D721Med (cell line): ENCODE results near the gene UPP2.

Source experiments
- DNase-seq: peaks from one replicate; pipeline ENCODE4 v3.0.0; 2011; ENCODE audit warnings: low spot score; ENCODE audit not compliant: insufficient read length
- FAIRE-seq: peaks from 2 replicates; lab custom pipeline; 2011; peaks lifted over from hg19 to GRCh38; lab: Jason Lieb, UNC
- CTCF ChIP-seq: IDR thresholded peaks from 2 replicates; pipeline ENCODE4 v1.5.1; 2012; ENCODE audit warnings: mild to moderate bottlenecking, control low read depth; ENCODE audit not compliant: insufficient read depth; ENCODE audit errors: missing control alignments

Gene UPP2

GRCh38 chr2:158103411-158104012 is 1.8 kb downstream of the UPP2 start:
- FAIRE-seq: no peak
- no peak for DNase-seq
- TF ChIP-seq CTCF: no peak

GRCh38 chr2:158104903-158105302 is 3.2 kb downstream of the UPP2 start:
- no peak for TF ChIP-seq CTCF
- no peak for DNase-seq
- no peak for FAIRE-seq

DNA sequence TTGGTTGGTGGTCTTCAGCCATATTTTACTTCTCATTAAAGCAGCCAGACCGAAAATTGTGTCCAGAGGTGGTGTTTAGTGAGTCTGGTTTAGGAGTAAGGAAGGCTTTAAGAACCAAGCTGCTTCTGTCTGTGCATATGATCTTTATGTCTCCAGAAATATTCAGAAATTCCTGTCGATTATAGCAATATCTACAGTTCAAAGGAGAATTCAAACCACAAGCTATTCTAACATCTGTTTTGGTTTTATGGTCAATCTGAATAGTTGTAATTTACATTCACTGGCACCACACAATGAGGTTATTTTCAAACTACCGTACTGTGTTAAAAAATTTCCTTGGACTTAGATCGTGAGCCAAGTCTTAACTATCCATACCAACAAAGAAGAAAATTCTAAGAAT is 11.3 kb downstream of the UPP2 start:
- no peak for TF ChIP-seq CTCF
- FAIRE-seq (peak; percentile 55), DNase-seq (no peak)

- FAIRE-seq (no peak), DNase-seq (no peak)
- no peak for TF ChIP-seq CTCF
Measured at GRCh38 chr2:158113741-158114295, 12.1 kb downstream of the UPP2 start.

GRCh38 chr2:158114516-158114915 is 12.8 kb downstream of the UPP2 start:
- FAIRE-seq: no peak
- DNase-seq: no peak
- TF ChIP-seq CTCF: no peak

DNA sequence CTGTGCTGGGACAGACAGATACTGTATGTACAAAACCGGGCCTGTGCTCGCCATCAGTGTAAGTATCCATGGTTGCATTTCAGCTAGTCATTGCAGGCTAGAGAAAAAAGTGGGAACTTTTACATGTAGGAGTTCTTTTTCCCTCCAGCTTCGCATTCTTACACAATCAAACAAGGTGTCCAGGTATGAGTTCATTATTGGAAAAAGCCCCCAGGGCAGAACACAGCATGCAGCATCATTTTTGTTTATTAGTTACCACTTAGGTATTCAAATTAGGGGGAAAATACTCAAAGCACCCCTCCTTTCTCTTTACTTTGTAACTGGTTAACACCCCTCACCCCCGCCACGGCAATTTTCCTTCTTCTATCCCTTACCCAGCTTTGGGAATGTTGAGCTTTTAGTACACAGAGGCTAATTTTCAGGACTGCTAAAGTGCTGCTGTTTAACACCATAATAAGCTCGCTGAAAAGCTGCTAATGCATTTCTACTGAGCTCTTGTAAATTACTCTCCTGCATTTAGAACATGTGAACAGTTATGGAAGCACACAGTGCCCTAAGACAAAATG is 13.6 kb downstream of the UPP2 start:
- no peak for FAIRE-seq
- no peak for TF ChIP-seq CTCF
- DNase-seq: no peak

GRCh38 chr2:158116936-158117335 is 15.3 kb downstream of the UPP2 start:
- TF ChIP-seq CTCF: no peak
- no peak for DNase-seq
- FAIRE-seq: peak; percentile 21
